DMS153 treated with DMSO at 0.1 percent for 48 hours (cell line): ENCODE data around the gene IER5.
"Not testable (repeated sequence)": the region's sequence is repeated elsewhere in the genome, so short reads cannot be mapped to it uniquely, and the experiment has no call there.

Experiments
- DNase-seq: peaks from one replicate; lab custom pipeline; 2025; ENCODE audit not compliant: unreplicated experiment; lab: John Stamatoyannopoulos, UW

Gene IER5

DNA sequence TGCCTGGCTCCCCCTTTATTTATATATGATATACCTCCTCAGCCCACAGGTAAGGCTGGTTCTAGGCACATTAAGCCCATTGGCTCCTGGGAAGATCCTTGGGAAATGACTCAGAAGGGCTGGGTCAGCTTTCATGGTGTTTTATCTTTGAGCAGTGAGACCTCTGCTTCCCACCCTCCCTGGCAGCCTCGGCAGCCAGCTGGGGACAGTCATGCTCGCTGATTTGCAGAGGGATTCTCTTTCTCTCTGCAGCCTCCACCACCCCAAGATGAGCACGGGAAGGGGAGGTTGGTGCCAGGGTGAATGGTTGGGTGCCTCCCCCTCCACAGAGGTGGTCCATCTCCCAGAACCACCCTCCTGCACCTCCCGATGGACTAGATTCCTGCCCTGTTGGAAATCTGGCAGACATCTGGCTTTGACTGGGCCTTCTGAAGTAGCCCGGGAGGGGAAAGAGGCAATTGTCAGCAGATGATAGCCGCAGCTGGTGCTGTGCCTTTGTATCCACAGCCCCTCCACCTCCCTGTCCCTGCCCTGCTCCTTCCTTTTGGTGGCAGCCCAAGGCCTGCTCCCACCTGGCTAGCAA, 24.6 kb downstream of the IER5 start:
- DNase-seq: no peak

DNA sequence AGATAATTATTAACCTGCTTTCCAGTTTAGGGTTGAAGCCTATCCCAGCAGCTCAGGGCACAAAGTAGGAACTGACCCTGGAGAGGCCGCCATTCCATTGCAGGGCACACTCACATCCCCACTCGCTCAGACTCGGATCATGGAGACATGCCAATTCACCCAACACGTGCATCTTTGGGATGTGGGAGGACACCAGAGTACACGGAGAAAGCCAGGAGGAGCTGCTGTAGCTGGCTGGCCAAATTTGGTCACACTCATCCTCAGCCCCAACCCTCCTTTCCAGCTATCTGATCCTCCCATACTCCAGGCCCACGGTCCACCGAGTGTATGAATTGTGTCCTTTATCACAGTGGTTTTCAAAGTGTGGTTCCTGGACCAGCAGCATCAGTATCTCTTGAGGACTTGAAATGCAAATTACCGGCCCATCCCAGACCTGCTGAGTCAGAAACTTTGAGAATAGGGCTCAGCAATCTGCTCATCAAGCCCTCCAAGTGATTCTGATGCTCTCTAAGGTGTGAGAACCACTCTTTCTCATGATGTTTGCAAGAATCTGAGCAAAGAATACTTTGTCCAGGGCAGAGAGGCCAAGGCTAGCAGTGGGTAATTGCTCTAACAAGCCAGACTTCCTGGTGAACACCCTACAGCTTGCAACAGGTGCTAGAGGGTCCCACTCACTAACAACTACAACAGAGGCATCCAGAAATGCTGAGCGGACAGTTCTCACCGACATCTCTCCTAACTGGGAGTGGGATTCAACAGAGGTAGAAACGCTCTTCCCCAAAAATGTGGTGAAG, 26.3 kb downstream of the IER5 start:
- no peak for DNase-seq

DNA sequence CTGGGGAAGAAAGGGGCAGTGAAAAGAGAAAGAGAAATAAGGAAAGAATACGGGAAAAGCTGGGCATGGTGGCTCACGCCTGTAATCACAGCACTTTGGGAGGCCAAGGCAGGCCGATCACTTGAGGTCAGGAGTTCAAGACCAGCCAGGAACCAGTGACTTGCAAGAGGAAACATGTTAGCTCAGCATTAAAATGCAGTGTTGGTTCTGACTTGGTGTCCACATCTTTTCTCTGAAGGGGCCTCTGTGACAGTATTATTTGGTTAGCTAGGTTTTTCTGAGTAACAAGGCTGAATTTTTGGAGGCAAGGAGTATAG, 26.8 kb downstream of the IER5 start:
- DNase-seq: no peak

DNA sequence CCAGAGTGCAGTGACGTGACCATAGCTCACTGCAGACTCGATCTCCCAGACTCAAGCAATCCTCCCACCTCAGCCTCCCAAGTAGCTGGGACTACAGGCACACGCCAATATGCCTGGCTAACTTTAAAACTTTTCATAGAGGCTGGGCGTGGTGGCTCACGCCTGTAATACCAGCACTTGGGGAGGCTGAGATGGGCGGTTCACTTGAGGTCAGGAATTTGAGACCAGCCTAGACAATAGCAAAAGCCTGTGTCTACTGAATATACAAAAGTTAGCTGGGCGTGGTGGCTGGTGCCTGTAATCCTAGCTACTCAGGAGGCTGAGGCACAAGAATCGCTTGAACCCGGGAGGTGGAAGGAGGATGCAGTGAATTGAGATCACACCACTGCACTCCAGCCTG, 27.5 kb downstream of the IER5 start:
- not testable (repeated sequence) for DNase-seq

DNA sequence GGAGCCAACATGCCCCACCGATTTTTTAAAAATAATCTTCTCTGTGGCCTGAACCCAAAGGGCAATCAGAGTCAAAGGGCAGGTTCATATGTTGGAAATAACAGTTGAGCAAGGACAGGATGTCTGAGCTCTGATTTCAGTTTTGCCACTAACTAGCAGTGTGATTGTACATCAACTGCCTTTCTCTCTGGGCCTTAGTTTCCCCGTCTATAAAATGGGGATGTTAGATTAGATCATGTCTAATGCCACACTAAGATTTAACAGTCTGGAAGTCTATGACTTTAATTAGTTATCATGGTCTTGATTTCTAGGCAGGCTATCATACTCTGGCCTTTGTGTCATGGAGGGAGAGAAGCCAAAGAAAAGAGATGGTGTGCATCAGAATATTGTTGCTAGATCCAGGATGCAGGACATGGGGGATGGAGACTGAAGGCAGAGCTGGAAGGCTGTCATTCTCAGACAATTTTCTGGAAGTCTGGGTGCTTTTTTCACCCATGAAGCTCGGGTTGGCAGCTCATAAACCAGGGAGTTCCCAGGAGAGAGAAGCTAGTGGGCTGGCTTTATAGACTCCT, 28.4 kb downstream of the IER5 start:
- no peak for DNase-seq

DNA sequence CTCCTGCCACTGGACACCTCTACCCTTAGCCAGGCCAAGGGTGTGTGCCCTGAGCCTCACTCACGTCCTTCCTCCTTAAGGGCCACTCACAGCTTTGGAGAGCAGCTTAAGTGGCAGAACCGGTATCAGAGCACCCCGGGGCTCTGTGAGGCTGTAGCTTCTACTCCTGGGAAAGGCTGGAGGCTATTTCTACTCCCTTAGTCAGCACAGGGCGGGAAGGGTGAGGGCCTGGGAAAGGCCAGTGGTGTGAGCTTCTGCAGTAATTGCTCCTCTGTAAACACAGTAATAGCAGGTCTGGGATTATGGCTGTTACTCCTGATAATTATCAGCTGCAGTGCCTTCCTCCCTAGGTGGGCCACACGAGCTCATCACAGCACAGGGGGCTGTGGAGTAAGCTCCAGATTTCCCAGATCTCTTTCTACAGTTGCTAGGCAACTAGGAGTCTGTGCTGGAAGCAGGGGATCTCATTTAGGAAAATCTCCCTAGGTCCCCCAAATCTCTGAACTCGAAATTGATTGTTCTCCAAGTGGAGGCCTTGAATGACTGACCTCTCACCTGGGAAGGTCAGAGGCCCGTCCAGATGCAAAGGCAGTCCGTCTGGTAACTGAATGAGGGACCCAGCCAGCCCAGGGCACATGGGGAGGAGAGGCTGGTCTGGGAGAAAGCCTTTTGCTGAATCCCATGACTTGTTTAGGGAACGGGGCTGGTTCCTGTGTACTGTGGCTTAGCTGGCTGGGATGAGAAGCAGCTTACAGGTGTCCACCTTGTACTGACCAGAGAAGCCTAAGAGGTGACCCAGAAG, 29.3 kb downstream of the IER5 start:
- no peak for DNase-seq

DNA sequence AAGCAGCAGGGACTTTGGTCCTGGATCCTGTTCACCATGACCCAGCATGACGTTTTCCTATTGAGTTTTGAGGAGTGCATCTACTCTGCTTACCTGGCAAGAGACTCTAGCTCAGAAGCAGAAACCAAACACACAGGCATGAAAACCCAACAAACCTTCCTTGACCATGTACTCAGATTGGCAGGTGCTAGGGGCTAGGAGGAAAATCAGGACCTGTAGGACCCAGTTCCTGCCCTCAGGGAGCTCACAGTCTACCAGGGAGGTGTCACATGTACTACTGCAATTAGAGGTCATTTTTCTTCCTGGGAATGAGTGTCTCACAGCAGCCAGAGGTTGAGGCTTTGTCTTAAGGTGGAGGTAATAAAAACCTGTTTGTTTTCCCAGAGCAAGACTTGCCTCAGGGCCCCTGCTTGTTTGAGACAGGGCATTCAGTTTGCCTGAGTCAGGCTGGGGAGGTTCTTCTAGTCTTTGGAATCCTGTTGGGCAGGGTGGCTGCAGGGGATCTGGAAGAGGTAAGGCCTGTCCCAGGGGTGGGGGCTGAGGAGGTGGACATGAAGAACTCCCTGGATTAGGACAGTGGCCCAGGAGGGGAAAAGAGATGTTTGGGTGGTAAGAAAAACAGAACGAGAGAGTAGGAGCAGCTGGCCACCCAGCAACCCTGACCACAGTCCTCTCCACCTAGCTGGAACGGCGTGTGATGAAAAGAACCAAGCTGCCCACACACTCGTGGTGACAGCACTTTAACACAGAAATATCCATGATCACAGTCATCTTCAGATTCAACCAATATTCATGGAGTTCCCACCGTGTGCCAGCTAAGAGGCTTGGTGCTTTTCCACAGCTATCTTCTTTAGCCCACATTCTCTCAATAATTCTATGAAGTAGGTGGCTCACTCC, 30.8 kb downstream of the IER5 start:
- no peak for DNase-seq

DNA sequence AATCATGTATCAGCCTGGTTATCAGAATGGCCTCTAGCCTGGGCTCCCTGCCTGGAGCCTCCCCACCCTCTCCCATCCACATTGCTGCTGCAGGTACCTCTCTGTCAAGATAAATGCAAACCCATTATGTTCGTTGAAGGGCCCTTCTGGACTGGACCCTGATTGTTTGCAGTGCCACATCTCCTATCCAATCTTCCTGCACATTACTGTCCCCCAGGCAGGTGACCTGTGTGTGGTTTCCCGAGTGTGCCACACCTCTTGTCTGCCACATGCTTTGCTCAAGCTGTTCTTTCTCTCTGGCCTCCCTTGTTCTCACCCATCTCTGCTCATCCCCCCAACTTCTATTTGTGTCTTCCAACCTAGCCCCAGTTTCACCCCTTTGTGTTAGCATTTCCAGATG, 32.4 kb downstream of the IER5 start:
- DNase-seq: no peak

DNA sequence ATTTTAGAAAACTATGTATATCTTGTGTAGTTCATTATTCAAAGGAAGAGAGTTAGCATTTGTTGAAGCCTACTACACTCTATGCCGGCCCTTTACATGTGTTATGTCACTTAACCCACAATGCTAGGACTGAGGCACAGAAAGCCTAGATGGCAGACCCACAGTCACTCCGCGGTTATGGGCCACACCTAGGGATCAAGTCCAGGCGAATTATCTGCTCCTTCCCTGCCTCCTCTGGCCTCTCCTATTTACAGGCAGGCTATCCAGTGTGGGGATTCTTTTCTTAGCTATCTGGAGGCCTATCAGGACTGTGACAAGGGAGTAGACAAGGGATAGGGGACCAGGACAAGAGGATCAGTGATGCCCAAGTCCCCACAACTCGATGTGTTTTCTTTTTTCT, 33.0 kb downstream of the IER5 start:
- no peak for DNase-seq

DNA sequence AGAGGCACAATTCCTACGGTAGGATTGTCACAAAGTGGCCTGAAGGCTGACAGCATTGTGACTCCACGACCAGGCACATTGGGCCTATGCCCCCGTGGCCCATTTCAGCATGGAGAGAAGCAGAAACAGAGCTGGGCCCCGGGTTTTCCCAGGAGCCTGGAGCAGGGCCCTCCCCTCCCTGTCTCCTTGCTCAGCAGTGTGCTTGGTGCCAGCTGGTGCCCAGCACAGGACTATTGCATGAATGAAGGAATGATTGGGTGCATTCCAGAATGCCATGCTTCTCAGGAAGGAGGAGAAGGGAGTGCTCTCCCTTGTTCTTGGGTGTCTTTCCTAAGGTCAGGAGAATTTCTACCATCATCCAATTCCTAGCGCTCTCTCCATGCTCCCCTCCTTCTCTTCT, 33.7 kb downstream of the IER5 start:
- DNase-seq: no peak

DNA sequence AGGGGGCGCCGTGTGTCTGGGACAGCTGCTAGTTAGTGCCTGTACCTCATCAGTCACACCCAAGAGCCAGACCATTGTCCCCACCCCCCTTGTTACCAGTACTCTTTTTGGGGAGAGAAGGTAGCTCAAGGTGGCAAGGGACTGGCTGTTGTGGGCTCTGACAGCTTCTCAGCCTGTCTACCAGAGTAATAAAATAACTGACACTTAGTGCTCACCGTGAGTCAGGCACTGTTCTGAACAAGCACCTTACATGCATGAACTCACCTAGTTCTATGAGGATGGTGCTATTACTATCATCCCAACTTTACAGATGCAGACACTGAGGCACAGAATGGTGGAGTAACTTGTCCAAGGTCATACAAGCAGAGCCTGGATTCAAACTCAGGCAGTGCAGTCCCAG, 34.7 kb downstream of the IER5 start:
- DNase-seq: no peak

DNA sequence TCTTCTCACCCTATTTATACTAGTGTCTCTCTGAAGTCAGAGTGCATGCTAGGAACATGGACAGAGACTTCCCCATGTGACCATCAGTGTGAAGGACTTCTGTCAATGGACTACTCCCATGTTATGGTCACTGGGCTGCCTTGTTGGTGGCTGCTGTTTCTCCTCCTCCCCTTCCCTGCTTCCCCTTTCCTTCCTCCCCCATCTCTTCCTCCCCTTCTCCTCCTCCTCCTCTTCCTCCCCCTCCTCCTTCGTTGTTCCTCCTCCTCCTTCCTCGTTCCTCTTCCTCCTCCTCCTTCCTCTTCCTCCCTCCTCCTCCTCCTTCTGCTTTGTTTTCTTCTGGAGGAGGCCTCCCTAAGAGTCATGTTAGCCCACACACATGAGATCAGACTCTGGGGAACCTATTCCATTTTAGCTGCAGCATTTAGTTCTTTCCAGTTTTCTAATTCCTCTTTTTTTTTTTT, 35.8 kb downstream of the IER5 start:
- DNase-seq: no peak

DNA sequence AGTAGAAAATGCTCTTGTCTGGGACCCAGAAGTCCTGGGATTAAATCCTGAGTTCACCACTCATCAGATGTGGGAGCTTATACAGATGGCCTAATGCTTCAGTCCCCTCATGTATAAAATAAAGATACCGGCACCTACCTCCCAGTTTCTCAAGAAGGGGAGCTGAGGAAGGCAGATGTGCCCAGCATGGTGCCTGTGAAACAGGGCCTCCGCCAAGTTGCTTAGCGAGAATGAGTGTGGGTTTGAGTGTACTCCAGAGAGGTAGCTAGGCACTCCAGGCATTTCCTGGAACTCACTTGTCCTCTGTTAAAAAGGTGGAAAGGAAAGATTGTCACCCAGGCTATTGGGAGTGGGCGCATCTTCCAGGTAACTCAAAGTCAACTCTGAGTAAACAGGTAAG, 37.8 kb downstream of the IER5 start:
- DNase-seq: no peak

DNA sequence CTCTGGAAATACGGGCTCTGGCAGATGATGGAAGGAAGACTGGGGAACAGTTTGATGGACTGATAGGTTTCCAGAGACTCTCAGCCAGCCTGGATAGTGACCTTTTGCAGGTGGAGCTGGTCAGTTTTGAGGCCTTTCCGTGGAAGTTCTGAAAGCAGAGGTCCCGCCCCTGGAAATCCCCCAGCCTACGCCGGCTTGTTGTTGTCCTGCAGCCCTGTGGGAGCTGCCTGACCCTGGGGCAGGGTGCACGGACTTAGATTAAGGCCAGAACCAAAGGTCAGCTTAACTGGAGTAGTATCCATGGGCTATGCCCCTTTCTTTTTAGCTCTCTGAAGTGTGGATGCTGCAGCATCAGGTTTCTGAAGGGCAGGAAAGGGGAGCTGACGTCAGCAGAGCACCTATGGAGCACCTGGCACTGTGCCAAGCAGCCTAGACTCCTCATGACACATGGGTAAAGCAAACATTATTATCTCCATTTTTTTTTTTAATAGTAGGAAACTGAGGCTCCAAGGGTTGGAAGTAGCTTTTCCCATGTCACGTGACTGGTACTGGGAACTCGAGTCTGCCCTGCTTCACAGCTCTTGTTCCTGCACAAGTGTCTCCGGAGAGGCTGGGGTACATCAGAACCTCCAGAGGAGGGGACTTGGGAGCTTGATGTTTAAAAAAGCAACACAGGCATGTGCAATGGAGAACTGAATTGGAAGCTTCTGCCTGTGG, 38.5 kb downstream of the IER5 start:
- peak; percentile 98 for DNase-seq

DNA sequence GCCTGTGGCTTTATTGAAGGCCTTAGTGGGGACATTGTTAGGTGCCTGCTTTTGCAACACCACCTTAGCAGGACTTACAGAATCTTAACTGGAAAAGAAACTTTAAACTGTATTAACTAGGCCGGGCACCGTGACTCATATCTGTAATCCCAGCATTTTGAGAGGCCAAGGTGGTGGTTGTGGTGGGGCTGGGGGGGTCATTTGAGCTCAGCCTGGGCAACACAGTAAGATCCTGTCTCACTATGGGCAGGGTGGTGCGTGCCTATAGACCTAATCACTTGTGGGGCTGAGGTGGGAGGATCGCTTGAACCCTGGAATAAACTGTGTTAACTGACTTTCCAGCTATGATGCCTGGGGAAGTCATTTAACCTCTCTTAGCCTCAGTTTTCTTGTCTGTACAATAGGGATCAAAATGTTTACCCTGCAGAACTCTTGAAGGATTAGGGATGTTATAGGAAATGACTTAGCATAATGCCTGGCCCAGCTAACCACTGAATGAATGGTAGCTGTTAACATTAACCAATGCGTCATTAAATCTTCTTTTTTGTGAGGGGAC, 39.5 kb downstream of the IER5 start:
- DNase-seq: no peak

DNA sequence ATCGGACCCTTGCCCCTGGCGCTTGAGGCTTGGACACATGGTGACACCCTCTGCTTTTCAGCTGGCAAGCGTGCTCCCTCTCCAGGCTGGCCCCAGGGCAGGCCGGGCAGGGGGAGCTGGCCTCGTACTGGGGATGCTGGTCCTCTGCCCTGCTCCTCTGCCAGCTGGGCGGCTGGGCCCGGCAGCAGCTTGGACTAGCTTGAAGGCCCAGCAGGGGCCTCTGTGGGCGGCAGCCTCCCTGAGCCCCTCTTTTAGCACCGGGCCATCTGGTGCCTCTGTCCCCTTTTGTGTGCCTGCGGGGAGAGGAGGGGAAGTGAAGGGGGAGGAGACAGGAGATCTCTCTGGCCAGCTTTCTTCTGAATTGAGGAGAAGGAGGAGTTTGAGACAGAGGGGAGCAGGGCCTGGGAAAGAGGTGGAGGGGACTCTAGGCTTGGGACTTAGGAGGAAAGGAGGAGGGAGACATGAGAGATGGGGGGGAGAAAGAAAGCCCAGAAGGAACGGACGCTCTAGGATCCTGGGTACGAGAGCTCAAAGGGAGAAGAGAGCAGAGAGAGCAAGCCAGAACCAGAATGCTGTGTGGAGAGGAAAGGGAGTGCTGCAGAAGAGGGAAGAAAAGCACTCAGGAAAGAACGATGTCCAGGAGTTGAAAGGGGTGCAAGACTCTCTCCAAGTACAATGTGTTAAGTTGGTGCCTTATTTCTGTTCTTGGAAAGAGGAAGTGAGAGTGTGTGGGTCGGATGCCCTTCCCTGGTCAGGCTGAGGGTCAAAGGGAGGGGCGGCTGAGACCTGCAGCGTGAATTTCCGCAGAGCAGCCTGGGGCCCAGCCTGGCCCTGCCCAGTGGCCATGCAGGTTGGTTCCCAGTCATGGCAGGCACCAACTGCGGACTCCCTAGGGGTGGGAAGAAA, 40.3 kb downstream of the IER5 start:
- DNase-seq: no peak

DNA sequence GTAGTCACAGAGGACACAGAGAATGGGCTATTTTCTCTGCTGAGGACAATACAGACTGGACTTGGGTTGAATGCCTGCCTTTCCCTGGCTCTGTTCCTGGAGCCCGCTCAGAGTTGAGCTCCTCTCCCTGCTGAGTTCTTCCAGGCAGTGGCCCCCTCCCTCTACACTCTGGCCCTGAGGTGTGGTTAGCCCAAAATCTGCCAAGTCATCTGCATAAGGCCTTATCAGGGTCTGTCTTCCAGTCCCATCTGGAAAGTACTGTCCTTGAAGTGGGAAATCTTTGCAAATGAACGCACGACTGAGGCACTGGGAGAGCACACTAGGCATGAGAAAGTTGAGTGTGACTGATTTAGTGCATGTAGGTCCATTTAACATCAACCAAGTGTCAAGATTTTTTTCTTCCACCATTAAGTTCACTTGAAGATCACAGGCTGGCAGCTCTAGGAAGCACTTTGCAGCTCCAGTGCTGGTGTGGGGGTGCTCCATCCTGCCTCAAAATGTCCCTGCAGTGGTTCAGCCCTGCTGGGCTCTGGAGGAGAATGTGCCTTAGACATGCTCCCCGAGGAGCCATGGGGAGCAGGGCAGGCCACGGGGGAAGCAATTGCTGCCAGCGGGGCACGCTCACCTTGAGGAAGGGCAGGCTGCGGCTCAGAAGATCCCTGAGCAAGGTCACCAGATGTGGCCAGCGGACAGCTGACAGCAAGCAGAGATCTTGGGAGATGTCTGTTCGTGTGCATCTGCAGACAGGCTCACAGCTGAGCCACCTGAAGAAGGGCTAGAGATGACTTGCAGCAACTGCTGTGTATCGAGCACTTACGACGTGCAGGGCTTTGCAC, 41.5 kb downstream of the IER5 start:
- no peak for DNase-seq
